ENCODE measurements around the gene POTEC.
"Not testable (repeated sequence)": the region's sequence is repeated elsewhere in the genome, so short reads cannot be mapped to it uniquely, and the experiment has no call there.

Gene POTEC

DNA sequence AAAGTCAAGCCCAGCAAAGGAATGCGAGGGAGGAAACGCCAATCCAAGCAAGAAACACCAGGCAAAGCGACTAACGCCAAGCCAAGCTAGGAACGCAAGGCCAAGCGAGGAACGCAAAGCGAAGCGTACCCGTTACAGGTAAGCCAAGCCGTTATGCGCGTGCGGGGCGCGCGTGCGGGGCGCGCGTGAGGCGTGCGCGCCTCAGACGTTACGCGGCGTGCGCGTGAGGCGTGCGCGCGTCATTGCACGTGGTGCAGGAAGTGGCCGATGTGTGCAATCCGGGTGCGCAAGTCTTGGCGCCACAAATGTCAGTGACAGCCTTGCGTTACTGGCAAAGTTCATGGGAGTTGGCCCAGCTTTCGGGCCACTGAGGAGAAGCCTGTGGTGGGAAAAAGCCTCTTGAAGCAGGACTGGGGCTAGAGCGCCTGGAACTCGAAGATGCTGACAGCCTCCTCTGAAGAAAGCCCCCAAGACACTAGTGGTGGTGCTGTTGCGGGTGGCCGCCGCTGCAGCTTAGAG is at the start of gene POTEC:
POTEC (minus strand) TSS at position 155 of the 519 bp plus-strand sequence. CDS start 454 bp downstream, outside the sequence.
- in situ Hi-C loops (cut with HindIII; ENCODE audit: low sequenced_read_pairs), result not testable (repeated sequence)

DNA sequence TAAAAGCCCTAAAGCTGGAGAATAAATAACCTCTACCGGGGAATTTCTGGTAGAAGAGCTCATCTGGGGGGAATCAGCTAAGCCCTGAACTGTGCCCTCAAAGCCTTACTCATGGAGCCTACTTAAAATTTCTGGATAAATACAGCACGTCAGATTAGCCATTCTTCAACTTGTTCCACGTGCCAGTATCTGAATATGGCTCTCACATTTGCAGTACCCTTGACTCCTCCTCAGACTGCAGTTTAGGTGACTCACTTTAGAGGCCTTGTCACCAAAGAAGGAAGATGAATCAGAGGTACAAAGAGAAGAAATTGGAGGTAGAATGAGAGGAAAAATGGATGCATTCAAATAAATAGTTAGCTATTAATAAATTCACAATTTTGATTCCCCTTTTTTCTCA is 34.6 kb upstream of the POTEC start:
- in situ Hi-C loops (cut with HindIII; ENCODE audit: low sequenced_read_pairs), result no loop called here

DNA sequence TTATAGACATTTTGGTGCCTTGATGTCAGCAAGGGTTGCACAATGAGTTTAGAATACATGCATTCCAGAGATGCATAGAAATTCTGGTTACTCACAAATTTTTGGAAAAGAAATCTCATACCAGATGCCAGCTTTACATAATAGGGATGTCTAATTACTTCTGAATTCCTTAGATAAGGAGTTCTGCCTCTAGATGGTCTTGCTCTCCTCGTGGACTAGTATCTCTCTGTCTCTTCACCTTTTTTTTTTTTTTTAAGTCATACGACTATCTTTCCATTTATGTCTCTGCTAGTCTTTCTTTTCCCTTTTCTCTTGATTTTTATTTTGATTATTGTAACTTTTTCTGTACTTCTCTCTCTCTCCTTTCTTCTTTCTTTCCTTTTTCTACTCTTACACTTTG is 16.1 kb upstream of the POTEC start:
- in situ Hi-C loops (cut with HindIII; ENCODE audit: low sequenced_read_pairs), result not testable (repeated sequence)

DNA sequence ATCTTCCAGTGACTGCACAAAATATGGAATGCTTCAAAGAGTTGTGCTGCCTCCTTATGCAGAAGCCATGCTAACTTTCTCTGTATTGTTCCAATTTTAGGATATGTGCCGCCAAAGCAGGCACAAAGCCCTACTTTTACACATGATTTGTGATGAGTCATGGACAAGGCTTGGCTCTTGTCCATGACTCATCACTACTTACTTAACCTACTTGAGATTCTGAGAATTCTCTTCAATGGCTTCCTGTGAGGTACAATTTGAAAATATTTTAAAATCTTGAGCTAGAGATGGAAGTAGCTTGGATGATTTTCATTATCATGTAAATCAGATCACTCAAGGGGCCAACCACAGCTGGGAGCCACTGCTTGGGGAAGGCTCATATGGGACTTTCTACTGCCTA is 11.7 kb downstream of the POTEC start:
- in situ Hi-C loops (cut with HindIII; ENCODE audit: low sequenced_read_pairs), result not testable (repeated sequence)

DNA sequence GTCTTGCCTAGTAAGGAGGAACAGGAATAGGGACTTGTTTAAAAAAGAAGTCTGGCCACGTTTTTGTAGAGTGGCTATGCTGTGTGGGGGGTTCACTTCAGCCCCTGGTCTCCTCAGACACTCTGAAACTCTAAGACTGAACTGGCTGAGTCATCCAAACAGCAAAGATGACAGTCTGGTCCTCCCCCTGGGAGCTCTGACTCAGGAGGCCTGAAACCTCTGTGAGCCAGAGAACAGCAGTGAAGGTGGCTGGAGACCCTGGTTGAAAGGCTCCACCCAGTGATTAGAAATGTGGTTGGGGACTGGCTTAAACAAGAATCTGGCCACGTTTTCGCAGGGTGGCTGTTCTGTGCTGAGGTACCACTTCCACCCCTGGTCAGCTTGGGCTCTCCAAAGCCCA is 32.7 kb downstream of the POTEC start:
- in situ Hi-C loops (cut with HindIII; ENCODE audit: low sequenced_read_pairs), result not testable (repeated sequence)

DNA sequence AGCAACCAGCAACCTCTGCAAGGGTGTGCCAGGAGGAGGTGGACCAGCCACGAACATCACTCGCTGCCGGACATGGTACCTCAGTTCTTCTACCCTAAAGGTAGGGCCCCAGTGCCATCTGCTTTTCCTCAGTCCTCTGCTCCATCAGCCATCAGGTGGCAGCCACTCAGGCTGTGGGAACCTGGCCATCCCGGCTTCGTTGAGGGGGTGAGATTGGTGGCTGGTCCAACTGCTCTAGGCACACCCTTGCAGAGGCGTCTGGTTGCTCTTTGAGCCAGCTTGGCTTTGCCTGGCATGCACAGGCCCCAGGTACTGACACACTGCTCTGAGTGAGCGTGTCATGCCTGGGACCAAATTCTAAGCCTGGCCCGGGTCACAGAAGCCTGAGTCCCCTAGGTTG is 39.7 kb downstream of the POTEC start:
- in situ Hi-C loops (cut with HindIII; ENCODE audit: low sequenced_read_pairs), result not testable (repeated sequence)

DNA sequence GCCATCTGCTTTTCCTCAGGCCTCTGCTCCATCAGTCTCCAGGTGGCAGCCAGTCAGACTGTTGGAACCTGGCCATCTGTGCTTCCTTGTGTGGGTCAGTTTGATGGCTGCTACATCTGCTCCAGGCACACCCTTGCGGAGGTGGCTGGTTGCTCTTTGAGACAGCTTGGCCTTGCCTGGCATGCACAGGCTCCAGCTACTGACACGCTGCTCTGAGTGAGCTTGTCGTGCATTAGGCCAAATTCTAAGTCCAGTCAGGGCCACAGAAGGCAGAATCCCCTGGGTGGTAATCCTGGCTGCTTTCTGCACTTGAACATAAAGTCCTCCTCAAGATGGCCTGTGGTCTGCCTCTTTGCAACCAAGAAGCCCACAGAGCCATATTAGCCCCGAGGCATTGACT is 41.5 kb downstream of the POTEC start:
- in situ Hi-C loops (cut with HindIII; ENCODE audit: low sequenced_read_pairs), result not testable (repeated sequence)

DNA sequence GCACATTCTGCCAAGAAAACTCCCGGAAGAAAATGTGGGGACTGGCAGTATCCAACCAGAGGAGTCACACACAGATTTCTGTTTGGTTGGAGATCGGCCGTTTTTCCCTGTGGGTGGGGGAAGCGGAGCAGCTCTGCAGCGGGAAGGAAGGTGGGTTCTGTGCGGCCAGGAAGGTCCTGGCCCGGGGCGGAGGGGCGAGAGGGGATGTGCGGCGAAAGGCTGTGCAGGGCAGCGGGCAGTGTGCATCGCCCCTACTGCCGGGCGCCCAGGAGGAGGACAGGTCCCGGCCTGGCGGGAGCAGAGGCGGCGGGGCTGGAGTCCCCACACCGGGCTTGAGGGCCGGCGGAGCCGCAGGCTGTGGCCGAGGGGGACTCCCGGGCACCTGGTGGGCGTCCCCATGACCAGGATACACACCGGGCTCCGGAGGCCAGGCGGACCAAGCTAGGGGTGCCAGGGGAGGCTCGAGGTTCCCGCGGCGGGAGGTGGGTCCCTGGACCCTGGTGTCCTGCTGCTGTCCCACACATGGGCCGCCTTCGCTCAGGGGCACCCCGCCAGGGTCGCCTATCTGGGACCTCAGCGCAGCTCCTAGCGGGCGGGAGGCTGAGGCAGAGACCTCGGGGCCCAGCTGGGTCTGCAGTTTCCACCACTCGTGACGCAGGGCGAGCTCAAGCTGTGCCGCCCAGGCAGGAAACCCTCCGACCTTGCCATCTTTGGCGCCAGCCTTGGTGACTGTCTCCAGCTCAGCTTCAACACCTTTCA is 54.0 kb downstream of the POTEC start:
- in situ Hi-C loops (cut with HindIII; ENCODE audit: low sequenced_read_pairs), result not testable (repeated sequence)

DNA sequence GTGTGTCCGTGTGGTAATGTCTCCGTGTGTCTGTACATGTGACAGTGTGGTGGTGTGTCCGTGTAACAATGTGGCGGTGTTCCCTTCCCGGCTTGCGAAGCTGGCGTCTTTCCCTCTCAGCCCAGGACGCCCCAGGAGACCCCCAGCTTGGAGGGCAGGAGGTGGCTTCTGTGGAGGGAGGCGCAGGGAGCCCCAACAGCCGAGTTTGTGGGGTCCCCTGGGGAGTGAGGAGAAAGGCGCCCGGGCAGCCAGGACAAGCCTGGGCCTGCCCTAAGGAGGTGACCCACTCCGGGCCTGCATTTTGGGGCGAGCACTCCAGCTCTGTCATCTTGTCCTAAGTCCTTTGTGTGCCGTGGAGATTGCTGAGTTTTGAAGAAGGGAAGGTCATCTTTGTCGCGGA is 54.6 kb downstream of the POTEC start:
- in situ Hi-C loops (cut with HindIII; ENCODE audit: low sequenced_read_pairs), result not testable (repeated sequence)

DNA sequence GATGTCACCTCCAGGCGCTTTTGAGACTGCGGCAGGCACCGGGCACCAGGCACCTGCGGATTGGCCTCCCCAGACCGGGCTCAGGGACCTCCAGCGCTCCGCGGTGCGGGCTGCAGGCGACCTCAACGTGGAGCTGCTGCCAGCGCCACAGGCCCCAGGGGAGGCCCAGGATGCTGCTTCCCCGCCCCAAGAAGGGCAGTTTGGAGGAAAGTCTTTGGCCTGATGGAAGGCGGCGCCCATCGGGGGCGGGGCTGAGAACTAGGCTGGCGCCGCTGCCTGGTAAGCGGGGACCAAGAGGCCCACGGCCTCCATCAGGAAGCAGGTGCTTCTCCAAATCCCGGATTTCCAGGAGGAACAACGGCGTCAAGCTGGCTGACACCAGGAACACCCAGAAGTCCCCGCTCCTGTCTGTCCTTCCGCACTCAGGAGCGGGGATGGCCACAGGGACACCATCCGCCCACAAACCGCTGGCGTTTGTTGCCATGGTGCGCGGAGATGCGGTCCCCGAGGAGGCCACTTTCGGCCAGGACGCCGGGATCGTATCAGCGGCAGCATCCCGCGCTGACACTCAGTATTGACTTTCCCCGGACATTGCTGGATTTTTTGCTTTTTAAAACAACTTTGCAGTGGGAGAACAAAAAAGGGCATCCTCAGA is 56.3 kb downstream of the POTEC start:
- in situ Hi-C loops (cut with HindIII; ENCODE audit: low sequenced_read_pairs), result not testable (repeated sequence)

DNA sequence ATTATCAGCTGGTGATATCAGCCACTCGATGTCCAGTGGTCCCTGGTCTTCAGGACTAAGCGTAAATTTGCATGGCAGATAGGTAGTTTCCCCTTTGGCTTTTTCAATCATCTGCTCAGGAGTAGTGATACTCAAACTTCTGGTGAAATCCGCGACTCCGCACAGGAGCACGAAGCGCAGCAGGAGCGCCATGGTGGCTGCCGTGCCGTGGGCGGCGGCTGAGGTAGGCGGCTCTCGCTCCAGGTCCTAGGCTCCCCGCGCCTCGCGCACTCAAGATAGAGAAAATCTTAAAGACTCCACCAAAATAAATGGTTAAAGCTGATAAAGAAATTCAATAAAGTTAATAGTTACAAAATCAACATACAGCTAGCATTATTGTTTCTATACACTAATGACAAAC is 64.3 kb downstream of the POTEC start:
- in situ Hi-C loops (cut with HindIII; ENCODE audit: low sequenced_read_pairs), result not testable (repeated sequence)

DNA sequence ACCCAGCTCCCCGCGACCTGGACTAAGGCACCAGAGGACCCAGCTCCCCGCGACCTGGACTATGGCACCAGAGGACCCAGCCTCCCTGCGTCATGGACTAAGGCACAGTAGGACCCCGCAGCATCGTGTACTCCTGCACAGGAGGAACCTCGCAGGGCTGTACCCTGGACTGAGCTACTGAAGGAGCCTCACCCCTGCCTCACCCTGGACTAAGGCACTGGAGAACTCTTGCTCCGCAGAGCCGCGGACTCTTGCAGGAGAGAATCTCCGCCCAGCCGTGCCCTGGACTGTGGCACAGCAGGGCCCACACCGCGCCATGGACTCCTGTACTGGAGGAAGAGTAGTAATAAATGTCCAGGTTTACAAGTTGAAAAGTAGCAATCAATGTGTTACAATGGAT is 67.9 kb downstream of the POTEC start:
- in situ Hi-C loops (cut with HindIII; ENCODE audit: low sequenced_read_pairs), result not testable (repeated sequence)

DNA sequence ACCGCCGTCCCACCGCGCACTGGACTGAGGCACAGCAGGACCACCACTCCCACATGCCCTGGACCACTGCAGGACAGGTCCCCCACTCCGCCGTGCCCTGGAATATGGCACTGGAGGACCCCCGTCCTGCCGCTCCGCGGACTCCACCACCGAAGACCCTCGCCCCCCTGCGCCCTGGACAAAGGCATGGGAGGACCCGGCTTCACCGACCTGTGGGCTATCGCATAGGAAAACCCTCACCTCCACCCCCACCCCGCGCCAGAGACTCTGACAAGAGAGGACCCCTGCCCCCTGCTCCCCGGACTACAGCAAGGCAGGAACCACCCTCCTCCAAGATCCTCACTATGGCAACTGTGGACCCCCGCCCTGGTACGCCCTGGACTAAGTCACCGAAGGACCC is 68.6 kb downstream of the POTEC start:
- in situ Hi-C loops (cut with HindIII; ENCODE audit: low sequenced_read_pairs), result not testable (repeated sequence)

DNA sequence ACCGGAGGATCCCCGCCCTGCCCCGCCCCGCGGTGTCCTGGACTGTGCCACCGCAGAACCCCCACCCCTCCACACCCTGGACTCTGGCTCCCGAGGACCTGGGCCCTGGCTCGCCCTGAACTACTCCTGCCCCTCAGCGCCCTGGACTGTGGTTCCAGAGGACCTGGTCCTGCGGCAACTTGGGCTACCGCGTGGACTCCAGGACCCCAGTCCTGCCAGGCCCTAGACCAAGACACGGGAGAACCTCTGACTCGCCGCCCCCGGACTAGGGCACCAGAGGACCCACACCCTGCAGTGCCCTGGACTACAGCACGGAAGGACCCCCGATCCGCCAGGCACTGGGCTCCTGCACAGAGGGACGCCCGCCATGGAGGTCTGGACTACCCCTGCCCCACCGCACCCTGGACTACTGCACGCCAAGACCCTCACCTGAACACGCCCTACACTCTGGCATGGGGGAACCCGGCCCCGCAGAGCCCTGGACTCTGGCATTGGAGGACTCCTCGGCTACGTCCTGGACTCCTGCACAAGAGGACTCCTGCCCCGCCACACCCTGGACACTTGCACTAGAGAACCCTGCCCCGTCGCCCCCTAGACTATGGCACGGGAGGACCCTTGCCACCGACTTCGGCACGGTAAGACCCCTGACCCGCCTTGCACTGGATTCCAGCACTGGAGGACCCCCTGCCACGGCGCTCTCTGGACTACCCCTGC is 69.2 kb downstream of the POTEC start:
- in situ Hi-C loops (cut with HindIII; ENCODE audit: low sequenced_read_pairs), result not testable (repeated sequence)

DNA sequence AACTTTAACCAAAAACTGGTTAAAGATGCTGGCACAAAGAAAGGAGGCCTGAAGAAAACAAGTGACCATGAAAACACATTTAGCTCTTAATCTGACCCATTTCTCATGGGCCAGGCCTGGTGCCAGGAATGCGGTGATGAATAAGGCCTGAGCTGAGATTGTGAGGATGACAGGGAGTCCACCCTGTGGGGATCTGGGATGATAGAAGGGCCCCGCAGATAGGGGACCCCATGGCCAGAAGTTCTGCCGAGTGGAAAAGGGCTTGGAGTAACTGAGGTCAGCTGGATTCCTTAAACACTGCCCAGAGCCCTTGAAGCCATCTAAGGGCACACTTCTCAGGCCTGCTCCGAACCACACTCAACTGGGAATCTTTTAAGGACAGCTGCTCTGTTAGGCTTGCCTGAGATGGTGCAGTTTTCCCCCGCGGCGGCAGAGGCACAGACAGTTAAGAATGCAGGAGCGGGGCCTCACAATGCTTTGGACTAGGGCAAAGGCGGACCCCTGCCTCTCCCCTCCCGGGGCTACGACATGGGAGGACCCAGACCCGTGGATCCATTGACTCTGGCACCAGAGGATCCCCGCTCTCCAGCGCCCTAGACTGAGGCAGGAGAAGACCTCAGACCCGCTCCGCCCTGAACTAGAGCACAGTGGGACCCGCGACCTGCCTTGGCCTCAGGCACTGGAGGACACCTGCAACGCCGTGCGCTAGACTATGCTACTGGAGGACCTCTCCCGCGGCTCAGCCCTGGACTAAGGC is 70.0 kb downstream of the POTEC start:
- in situ Hi-C loops (cut with HindIII; ENCODE audit: low sequenced_read_pairs), result not testable (repeated sequence)

DNA sequence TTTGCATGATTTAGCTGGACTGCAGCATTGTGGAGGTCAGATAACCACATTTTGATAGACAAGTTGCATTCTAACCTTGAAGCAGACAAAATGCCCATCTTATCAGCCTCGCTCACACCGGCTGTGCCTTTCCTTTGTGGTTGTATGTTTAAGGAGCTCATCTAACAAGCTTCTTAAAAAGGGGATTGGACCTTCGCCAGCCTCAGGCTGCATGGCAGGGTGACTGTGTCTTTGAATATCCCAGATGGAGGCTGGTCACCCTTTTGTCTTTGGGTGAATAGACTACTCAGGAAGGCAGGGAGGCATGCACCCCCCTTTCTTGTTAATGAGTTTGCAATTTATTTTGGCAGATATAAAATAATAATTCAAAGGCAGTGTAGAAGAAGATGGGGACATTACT is 72.1 kb downstream of the POTEC start:
- in situ Hi-C loops (cut with HindIII; ENCODE audit: low sequenced_read_pairs), result not testable (repeated sequence)

DNA sequence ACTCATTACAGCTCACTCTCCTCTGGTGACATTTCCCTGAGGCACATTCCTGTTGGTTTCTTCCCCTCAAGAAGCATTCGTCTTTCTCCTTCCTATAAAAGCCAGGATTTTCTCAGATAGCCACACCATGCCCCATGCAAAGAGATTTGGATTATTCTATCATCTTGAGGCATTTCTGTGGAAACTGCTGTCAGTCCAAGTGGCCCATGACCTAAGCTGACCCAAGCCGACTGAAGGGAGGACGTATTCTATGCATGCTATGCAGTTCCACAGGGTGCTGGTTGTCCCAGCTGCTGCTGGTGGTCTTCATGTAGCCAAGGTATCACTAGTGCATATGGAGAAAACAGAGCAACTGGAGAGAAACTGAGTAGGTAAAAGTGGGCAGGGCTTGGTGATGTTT is 73.0 kb downstream of the POTEC start:
- in situ Hi-C loops (cut with HindIII; ENCODE audit: low sequenced_read_pairs), result not testable (repeated sequence)

DNA sequence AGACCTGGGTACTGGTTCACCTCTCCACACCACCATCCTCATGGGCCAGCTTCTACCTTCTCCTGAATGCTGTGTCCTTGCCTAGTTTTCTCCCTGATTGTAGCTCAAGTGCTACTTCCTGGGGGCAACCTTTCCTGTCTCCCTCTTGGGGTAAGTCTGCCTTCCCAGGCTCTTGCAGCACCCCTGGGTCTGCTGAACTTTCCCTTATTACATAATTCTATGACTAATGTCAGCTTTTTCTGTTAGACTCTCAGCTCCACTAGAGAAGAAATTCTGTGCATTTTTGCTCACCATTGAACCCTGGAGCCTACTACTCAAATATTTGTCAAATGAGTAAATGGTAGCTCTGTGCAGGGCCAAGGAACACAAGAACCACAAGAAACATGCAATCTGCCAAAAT is 73.4 kb downstream of the POTEC start:
- in situ Hi-C loops (cut with HindIII; ENCODE audit: low sequenced_read_pairs), result not testable (repeated sequence)

DNA sequence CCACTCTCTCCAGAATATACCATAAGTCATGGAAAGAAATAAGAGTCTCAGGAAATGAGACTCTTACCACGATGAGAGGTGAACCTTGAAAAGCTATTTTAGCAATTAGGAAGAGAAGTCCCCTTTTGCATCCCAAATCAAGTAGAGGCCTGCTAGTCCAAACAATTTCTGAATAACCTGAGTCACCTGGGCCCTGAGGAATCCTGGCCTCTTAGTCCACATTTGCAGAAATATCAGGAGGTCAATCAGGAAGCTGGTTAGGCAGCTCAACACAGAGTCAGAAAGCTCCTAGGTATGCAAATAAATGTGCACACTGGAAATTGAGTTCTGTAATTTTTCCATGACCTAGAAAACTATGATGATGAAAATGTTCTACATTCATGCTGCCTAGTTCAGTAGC is 77.4 kb downstream of the POTEC start:
- in situ Hi-C loops (cut with HindIII; ENCODE audit: low sequenced_read_pairs), result not testable (repeated sequence)

Data from DLD1 (cell line).